HCT116 (cell line): ENCODE results near the gene PANK3. TPM values are rescaled to one million over a fixed set of nuclear protein-coding genes. Genes with fewer than 3 reads are reported as not detected.

ENCODE experiments used
- ATAC-seq: fragments of 200-7000 bp; cut with Tn5 transposase; 2 replicates; pipeline ENCODE4 v1.9.1; 2020; ENCODE audit warnings: mild to moderate bottlenecking, moderate library complexity
- BruUV-seq: library from RNA; stranded (reverse); fragments of 400-500 nt; replicated peaks from 2 replicates; lab custom pipeline; 2021; lab: Mats Ljungman, UMichigan
- CTCF ChIA-PET: fragments of 300-600 bp; sonication (Branson Sonifier 250); formaldehyde crosslinking; loops from one replicate; lab custom pipeline; 2021; ENCODE audit warnings: antibody characterized with exemption; lab: Charles Lee
- POLR2A ChIA-PET: fragments of 300-600, 350-600 bp; sonication (Branson Sonifier 250); formaldehyde crosslinking; loops from one replicate; lab custom pipeline; 2021; ENCODE audit warnings: antibody characterized with exemption; lab: Charles Lee
- RAD21 ChIA-PET, 2 experiments: fragments of 300-600 bp; sonication (Branson Sonifier 250); formaldehyde crosslinking; loops; one replicate each; lab custom pipeline; 2023; ENCODE audit warnings: low total read pairs in 2 of 2; ENCODE audit not compliant: uncharacterized antibody in 2 of 2, unreplicated experiment in 2 of 2, low non-redundant PET in 1 of 2; lab: Charles Lee
- DNase-seq: peaks from one replicate; pipeline ENCODE4 v3.0.0-alpha.2; 2010; ENCODE audit warnings: low read depth, low spot score
- H2AFZ ChIP-seq: fragments of 200-600 bp; shearing (Covaris generic), sonication (generic); 2 replicates; pipeline ENCODE4 v1.6.1; 2017; ENCODE audit warnings: low read depth, mixed run types, mixed read lengths, antibody characterized with exemption, low read length; ENCODE audit not compliant: poor library complexity, severe bottlenecking
- H3K27ac ChIP-seq: 2 replicates; pipeline ENCODE4 v1.5.1; 2012; ENCODE audit warnings: low read depth, low read length
- H3K27me3 ChIP-seq: fragments of 200-600 bp; sonication (generic); 2 replicates; pipeline ENCODE4 v1.6.1; 2016; ENCODE audit warnings: mixed run types, low read length, mixed read lengths; ENCODE audit not compliant: insufficient read depth
- H3K36me3 ChIP-seq, 2 experiments: fragments of 200-500 bp in 1 of 2; fragments of 200-600 bp in 1 of 2; sonication (Bioruptor generic) in 1 of 2; sonication (generic) in 1 of 2; 2 replicates each; pipeline versions ENCODE4 v1.5.1 to v1.6.1; 2014 to 2016; ENCODE audit warnings: low read length in 2 of 2, inconsistent platforms in 1 of 2, mixed read lengths in 1 of 2, mixed run types in 1 of 2; ENCODE audit not compliant: insufficient read depth in 2 of 2, control insufficient read depth in 1 of 2
- H3K4me1 ChIP-seq, 2 experiments: fragments of 200-600 bp in 1 of 2; sonication (generic) in 1 of 2; 2 replicates each; pipeline versions ENCODE4 v1.5.1 to v1.6.1; 2012 to 2017; ENCODE audit warnings: low read length in 2 of 2, inconsistent platforms in 1 of 2, mild to moderate bottlenecking in 1 of 2, mixed read lengths in 1 of 2, mixed run types in 1 of 2, moderate library complexity in 1 of 2; ENCODE audit not compliant: insufficient read depth in 2 of 2, control insufficient read depth in 1 of 2
- H3K4me2 ChIP-seq: fragments of 200-600 bp; sonication (generic); 2 replicates; pipeline ENCODE4 v1.6.1; 2017; ENCODE audit warnings: mixed run types, low read length, mixed read lengths
- H3K4me3 ChIP-seq, 2 experiments: fragments of 200-600 bp in 1 of 2; sonication (generic) in 1 of 2; replicated peaks in 1 of 2; 2 replicates each; pipeline ENCODE4 v1.5.1; 2011 to 2016; ENCODE audit warnings: low read length in 2 of 2, control low read depth in 1 of 2, low read depth in 1 of 2, mild to moderate bottlenecking in 1 of 2, mixed read lengths in 1 of 2, mixed run types in 1 of 2
- H3K79me2 ChIP-seq: fragments of 200-600 bp; sonication (generic); 2 replicates; pipeline ENCODE4 v1.6.1; 2017; ENCODE audit warnings: mild to moderate bottlenecking, mixed run types, low read length, moderate library complexity, mixed read lengths; ENCODE audit not compliant: insufficient read depth
- H3K9ac ChIP-seq: fragments of 200-600 bp; sonication (generic); 2 replicates; pipeline ENCODE4 v1.6.1; 2016; ENCODE audit warnings: low read length, mixed read lengths
- H3K9me2 ChIP-seq: fragments of 200-600 bp; sonication (generic), shearing (Covaris generic); 2 replicates; pipeline ENCODE4 v1.6.1; 2017; ENCODE audit warnings: mixed run types, mild to moderate bottlenecking, moderate library complexity; ENCODE audit not compliant: insufficient read depth
- H3K9me3 ChIP-seq, 2 experiments: fragments of 200-500 bp in 1 of 2; fragments of 200-600 bp in 1 of 2; sonication (Bioruptor generic) in 1 of 2; sonication (generic) in 1 of 2; 2 replicates each; pipeline ENCODE4 v1.6.1; 2014 to 2017; ENCODE audit warnings: low read length in 2 of 2, mixed read lengths in 2 of 2, inconsistent platforms in 1 of 2, low read depth in 1 of 2, mild to moderate bottlenecking in 1 of 2, mixed run types in 1 of 2, moderate library complexity in 1 of 2; ENCODE audit not compliant: control insufficient read depth in 1 of 2, insufficient read depth in 1 of 2
- H4K20me1 ChIP-seq: fragments of 200-600 bp; sonication (generic), shearing (Covaris generic); 2 replicates; pipeline ENCODE4 v1.6.1; 2017; ENCODE audit warnings: mixed run types, mild to moderate bottlenecking, moderate library complexity; ENCODE audit not compliant: insufficient read depth
- FOSL1 ChIP-seq: IDR thresholded peaks from 2 replicates; pipeline ENCODE4 v1.6.1; 2012; ENCODE audit warnings: low read depth
- JUND ChIP-seq: IDR thresholded peaks from 2 replicates; pipeline ENCODE4 v1.6.1; 2012
- POLR2A ChIP-seq: IDR thresholded peaks from 2 replicates; pipeline ENCODE4 v1.7.0; 2011; ENCODE audit warnings: borderline replicate concordance; ENCODE audit not compliant: insufficient read depth, insufficient read length; ENCODE audit errors: extremely low read depth
- POLR2AphosphoS5 ChIP-seq: IDR thresholded peaks from 2 replicates; pipeline ENCODE4 v1.6.1; 2011; ENCODE audit warnings: mild to moderate bottlenecking, low read depth, low read length, moderate library complexity
- SP1 ChIP-seq: IDR thresholded peaks from 2 replicates; pipeline ENCODE4 v1.6.1; 2012; ENCODE audit warnings: low read depth
- TCF7L2 ChIP-seq: IDR thresholded peaks from 2 replicates; pipeline ENCODE4 v1.7.0; 2011; ENCODE audit warnings: borderline replicate concordance, inconsistent platforms; ENCODE audit not compliant: insufficient read depth, insufficient read length; ENCODE audit errors: extremely low read depth
- YY1 ChIP-seq: IDR thresholded peaks from 2 replicates; pipeline ENCODE4 v1.6.1; 2011; ENCODE audit warnings: low read length, low read depth, moderate library complexity, mild to moderate bottlenecking; ENCODE audit not compliant: insufficient replicate concordance; ENCODE audit errors: extremely low read depth
- intact Hi-C: fragments of 100-400 bp; cut with micrococcal nuclease; formaldehyde crosslinking; loops from 2 replicates; pipeline ENCODE4 v1.10.0; 2022
- total RNA-seq: library from RNA; stranded (reverse); gene quantifications from one replicate; pipeline ENCODE4 v1.2.1, GENCODE V29; 2021; ENCODE audit not compliant: unreplicated experiment
- TF ChIP-seq, protein P1 (sequence below): IDR thresholded peaks from 2 replicates; pipeline ENCODE4 v1.6.1; 2012; ENCODE audit warnings: low read depth

Gene PANK3
- total RNA-seq, 1 experiment from 2014 or later = 56.5 TPM

DNA sequence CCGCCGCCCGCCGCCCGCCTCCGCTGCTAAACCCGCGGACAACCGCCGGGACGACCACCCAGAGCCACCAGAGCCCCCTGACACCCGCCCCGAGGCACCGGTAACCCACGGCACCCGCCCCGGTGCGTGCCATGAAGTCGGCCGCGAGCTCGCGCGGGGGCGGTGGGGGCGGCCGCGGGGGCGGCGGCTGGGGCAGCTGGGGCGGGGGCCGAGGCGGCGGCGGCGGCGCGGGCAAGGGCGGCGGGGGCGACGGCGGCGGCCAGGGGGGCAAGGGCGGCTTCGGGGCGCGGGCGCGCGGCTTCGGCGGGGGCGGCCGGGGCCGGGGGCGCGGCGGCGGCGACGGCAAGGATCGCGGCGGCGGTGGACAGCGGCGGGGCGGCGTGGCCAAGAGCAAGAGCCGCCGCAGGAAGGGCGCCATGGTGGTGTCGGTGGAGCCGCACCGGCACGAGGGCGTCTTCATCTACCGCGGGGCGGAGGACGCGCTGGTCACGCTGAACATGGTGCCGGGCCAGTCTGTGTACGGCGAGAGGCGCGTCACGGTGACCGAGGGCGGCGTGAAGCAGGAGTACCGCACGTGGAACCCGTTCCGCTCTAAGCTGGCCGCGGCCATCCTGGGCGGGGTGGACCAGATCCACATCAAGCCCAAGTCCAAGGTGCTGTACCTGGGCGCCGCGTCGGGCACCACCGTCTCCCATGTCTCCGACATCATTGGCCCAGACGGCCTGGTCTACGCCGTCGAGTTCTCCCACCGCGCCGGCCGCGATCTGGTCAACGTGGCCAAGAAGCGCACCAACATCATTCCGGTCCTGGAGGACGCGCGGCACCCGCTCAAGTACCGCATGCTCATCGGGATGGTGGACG is 49.6 kb downstream of the PANK3 start (continued):
- TF ChIP-seq YY1 = no peak
- TF ChIP-seq POLR2A = no peak
- no peak for TF ChIP-seq TCF7L2
- no peak for TF ChIP-seq SP1
- no peak for TF ChIP-seq FOSL1
- TF ChIP-seq, protein P1, sequence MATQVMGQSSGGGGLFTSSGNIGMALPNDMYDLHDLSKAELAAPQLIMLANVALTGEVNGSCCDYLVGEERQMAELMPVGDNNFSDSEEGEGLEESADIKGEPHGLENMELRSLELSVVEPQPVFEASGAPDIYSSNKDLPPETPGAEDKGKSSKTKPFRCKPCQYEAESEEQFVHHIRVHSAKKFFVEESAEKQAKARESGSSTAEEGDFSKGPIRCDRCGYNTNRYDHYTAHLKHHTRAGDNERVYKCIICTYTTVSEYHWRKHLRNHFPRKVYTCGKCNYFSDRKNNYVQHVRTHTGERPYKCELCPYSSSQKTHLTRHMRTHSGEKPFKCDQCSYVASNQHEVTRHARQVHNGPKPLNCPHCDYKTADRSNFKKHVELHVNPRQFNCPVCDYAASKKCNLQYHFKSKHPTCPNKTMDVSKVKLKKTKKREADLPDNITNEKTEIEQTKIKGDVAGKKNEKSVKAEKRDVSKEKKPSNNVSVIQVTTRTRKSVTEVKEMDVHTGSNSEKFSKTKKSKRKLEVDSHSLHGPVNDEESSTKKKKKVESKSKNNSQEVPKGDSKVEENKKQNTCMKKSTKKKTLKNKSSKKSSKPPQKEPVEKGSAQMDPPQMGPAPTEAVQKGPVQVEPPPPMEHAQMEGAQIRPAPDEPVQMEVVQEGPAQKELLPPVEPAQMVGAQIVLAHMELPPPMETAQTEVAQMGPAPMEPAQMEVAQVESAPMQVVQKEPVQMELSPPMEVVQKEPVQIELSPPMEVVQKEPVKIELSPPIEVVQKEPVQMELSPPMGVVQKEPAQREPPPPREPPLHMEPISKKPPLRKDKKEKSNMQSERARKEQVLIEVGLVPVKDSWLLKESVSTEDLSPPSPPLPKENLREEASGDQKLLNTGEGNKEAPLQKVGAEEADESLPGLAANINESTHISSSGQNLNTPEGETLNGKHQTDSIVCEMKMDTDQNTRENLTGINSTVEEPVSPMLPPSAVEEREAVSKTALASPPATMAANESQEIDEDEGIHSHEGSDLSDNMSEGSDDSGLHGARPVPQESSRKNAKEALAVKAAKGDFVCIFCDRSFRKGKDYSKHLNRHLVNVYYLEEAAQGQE = no peak
- TF ChIP-seq POLR2AphosphoS5 = no peak
- TF ChIP-seq, all 23 proteins: peak for 0

DNA sequence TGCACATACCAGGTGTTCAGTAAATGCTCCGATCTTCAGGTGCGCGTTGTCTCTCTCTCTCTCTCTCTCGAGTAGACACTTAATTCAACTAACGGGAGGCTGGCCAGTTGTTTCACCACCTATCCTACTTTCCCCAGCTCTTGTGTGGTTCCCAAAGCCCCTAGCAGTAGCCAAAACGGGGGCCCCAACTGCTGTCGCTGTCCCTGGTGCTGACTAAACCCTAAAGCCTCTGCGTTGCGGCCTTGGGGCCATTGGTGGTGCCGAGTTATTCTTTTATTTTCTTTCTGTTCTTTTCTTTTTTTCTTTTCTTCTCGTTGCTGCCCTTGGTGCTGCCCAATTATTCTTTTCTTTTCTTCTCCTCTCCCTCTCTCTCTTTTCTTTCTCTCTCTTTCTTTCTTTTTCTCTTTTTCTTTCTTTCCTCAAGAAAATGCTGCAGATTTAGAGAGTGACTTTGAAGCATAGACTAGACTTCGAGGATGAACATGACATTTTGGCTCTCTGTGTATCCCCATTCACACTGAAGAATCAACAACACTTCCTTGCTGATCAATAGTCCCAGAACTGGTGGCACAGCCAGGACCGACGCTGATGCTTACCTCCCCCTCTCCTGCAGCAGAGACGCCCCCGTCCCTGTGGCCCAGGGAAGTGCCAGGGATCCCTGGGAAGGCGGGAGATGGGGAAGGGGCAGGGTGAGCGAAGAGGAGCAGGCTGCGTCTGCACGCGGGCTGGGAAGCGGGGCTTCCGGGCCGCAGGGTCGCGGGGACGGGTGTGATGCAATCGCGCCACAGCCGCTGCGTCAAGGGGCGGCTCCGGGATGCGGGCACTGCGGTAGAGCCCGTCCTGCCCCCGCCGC is 50.4 kb downstream of the PANK3 start, which contains the start of gene FBLL1:
FBLL1 (plus strand) TSS at position 785 of the 853 bp plus-strand sequence. CDS start 200 bp downstream, outside the sequence.
- no peak within 1 kb of the TSS for H3K27ac ChIP-seq
- H3K4me2 ChIP-seq = no peak within 1 kb of the TSS

More for the DNA sequence above, 50.4 kb downstream of the PANK3 start, which contains the start of gene FBLL1:
- ChIA-PET CTCF (no interaction called here), RAD21 (no interaction called here), POLR2A (no interaction called here)
- DNase-seq (no peak), ATAC-seq (no peak)
- no peak within 1 kb of the TSS for H3K4me3 ChIP-seq
- H3K9me2 ChIP-seq = no peaks in the 10 kb centered on the region
- no peaks in the 10 kb centered on the region for H4K20me1 ChIP-seq
- no TSS peak for BruUV-seq
- TF ChIP-seq, protein P1 = peak; percentile 66
- no peak for TF ChIP-seq JUND
- H3K79me2 ChIP-seq = no peaks in the 10 kb centered on the region
- no peaks in the 10 kb centered on the region for H3K27me3 ChIP-seq
- intact Hi-C loops = no loop called here
- no peak within 1 kb of the TSS for H2AFZ ChIP-seq
- no peaks in the 10 kb centered on the region for H3K9me3 ChIP-seq
- H3K4me1 ChIP-seq = no peaks in the 10 kb centered on the region
- no peaks in the 10 kb centered on the region for H3K36me3 ChIP-seq
- no peak within 1 kb of the TSS for H3K9ac ChIP-seq
